ENCODE data around the gene LRMDA.
A peak's percentile ranks its signal among the peaks of the same experiment; 100 is the strongest.

Gene LRMDA

DNA sequence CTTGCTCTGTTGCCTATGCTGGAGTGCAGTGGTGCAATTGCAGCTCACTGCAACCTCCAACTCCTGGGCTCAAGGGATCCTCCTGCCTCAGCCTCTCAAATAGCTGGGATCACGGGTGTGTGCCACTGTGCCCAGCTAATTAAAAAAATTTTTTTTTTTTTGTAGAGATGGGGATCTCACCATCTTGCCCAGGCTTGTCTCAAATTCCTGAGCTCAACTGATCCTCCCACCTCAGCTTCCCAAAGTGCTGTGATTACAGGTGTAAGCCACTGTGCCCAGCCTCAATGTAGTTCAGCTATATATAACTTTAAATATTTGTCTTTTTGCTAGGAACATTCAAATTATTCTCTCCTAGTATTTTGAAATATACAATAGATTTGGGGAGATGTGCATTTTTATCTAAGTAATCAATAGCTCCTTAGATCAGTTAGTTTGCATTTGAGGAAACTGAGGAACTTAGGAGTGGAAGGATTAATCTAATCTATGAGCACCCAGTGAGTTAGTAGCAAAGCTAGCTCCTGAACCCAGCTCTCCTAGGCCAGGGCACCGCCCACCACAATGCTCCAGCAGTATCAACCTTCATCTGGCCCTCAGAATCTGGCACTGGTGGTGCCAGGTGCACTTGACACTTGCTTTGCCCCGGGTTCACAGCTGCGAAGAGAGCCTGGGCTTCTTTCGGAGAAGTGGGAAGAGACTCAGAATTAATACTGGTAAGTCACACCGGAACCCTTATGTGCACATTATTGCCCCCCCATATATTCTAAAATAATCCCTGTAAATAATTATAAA is 5.9 kb upstream of the LRMDA start:
- DNase-seq: no peak

DNA sequence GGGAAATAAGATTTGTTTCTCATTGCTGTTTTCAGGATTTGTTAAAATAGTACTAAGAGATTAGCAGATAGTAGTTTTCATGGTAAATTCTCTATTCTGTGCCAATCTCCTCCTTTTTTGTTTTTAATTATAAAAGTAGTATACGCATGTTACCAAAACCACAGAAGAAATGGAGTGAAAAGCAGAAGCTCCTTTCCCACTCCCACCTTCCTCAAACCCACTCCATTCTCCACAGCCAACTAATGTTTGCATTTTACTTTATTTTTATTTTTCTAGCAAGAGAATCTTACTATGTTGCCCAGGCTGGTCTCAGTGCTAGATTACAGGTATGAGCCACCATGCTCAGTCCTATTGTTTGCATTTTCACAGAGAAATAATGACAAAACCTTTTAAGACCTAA is 4.5 kb upstream of the LRMDA start:
- no peak for DNase-seq

DNA sequence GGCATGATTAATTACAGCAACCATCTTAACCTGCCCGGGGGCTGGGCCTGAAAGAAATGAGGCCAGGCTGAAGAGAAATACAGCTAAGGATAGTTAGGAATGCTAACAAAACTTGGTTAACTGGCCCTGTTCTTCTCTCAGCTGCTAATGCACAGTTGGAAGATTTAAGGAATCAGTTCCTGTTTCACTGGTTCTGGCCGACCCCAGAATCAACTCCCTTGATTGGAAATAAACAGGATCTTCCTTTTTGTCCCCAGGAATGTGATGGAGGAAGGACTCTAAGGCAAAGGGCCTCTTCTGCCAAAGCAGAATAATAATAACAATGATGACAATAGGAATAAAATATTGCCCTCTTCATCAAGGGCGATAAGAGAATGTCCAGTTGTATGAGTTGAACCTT is 3.5 kb upstream of the LRMDA start:
- DNase-seq: no peak

DNA sequence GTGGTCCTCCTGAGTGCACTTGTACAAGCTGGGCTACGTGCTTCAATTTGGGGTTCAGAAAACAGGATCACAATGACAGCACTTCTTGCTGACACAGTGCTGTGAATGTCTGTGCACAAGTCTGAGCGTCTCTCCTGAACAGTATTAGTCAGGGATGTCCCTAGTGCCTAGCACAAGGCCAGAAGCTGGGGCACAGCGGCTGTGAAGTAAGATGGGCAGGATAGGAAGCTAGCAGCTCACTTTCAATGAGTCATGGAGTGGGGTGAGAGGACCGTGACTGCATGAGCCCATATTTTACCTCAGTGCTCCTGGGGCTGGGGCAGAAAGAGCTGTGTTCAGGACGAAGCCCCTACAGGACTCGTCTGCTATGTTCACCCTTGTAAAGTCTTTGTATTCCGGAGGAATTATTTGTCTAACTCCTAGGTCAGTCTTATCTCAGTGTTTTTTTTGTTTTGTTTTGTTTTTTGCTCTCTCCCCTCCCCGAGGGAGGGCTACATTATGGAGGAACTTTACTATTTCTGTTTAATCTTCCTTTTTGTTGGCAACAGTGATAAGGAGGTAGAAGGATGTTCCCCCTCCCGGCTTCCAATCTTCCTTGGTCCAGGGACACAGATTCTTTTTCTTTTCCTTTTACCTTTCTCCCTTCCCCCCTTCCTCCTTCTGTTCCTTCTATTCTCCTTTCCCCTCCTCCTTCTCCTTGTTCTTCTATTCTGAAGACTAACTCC is 2.8 kb upstream of the LRMDA start:
- DNase-seq: no peak

DNA sequence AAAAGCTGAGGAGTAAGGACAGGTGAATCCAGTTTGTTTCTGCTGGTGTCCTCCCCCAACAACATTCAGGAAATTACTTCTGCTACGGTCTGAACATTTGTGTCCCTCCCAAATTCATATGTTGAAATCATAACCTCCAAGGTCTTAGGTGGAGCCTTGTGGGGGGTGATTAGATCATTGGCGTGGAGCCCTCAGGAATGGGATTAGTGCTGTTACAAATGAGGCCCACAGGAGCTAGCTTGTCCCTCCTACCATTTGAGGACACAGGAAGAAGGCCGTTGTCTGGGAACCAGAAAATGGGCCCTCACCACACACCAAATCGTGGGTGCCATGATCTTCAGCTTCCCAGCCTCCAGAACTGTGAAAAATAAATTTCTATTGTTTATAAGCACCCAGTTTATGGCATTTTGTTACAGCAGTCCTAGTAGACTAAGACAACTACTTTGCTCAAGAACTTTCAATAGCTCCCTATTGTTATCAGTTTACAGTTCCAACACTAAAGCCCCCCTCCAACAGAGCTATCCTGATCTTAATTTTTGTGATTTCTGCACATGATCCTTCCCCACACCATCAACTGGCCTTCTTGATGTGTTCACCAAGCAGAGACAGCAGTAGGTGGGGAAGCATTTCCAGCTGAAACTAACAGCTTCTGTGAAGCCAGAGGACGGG is 2.1 kb upstream of the LRMDA start:
- no peak for DNase-seq

DNA sequence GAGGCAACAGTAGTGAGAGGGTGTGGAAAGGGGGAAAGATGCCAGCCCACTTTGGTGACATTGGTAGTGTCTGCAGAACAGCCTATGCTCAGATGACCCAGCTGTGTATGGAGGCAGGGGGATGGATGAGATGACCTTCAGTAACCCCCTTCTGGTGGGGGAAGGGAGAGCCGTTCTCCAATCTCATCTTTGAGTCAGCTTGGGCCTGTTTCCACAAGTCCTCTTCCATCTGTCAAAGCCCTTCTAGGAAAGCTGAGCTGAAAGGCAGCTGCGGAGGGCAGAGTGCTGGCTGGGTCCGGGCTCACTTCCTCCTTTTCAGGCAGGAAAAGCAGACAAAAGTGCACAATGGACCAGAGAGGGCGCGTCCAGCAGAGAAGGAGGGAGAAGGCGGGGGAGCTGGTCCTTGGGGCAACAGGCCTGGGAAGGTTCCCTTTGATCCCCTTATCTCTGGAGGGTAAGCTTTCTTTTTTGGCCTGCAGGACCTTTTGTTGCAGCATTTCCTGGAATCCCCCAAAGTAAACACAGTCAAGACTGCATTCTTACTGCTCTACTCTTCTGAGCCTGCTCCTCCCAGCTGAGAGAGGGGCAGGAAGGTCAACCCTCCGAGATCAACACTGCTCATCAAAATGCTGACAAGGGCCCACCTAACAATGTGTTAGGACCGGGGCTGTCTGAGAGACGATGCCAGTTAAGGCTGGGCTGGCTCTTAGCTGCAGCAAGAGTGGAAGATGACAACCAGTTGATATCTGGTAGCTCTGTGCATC is 1.2 kb upstream of the LRMDA start:
- peak; percentile 78 for DNase-seq

DNA sequence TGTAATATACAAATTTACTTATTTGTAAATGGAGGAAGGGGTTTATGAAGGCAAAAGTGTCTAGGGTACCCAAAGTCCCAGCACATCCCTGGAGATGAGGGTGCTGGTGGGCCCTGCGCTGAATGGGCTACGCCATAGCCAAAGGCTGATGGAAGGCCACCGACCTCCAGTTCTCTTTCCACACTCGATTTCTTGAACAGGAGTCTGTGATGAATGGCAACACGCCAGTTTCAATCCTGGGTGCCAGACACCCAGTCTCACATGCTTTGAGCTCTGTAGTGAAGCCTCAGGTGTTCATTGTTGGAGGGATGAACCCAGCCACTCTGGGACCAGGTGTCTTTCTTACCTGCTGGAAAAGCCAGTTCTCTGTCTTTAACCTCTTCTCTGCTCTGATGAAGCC is 752 bp downstream of the LRMDA start:
- DNase-seq: peak; percentile 40

DNA sequence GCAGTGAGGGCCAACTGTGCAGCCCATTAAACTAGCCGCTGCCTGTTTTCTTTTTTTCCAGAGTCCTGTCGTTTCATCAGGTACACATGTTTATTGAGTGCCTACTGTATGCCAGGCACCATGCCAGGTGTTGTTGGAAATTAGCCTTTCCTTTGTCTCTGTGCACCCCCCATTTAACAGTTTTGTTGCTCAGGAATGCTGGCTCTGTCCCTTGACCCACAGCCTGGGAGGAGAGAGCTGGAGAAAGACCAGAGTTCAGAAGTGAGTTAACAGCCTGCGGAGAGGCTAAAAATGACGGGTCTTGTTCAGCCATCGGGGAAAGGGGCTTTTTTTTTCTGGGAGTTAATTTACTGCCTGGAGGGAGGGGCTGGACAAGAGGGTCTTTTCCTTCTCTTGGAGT is 1.3 kb downstream of the LRMDA start:
- DNase-seq: no peak

DNA sequence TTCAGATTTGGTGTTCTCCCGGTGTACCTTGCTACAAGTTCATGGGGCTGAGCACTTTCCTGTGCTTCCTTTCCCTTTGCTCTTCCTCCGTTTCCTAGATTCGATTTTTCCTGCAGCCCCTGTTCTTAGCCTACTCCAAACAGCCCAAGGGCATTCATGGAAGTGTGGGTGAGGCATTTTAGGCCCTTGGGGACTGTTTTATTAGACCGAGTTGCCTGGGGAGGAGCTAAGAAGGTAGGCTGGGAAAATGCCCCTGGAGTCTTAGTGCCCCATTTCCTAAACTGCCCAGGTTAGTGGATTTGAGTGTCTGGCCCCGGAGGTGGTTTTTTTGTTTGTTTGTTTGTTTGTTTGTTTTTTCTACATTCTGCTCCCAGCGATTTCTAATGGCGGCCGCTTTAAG is 1.8 kb downstream of the LRMDA start:
- DNase-seq: no peak

DNA sequence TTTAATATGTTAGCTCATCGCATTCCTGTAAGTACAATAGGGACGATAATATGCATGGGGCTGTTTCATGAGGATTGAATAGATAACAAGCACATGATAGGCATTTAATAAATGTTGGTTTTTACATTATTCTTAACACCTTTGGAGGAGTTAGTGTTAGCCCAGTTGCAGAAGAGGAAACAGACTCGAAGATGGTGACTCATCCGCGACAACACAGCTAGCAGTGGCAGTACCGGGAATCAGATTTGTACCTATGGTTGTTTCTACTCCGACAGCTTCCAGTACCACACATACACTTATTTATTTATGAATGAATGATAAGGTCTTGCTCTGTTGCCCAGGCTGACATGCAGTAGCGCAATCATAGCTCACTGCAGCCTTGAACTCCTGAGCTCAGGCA is 2.9 kb downstream of the LRMDA start:
- DNase-seq: no peak

DNA sequence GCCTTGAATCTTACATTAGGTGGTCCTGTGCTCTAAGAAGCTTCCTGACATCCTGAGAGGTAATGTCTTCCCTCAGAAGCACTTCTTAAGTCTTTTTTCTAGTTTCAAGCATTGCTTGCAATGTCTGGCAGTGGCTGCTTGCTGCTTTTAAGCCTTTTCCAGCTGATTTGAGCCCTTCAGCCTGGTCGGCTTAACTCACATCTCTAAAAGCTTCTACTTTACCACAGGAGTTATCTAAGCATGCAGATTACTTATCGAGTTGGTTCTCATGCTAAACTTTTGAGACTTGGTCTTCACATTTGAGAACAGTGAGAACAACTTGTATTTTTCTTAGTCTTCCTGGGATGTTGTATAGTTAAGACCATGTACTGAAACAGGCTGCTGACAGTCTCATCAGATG is 3.9 kb downstream of the LRMDA start:
- no peak for DNase-seq

DNA sequence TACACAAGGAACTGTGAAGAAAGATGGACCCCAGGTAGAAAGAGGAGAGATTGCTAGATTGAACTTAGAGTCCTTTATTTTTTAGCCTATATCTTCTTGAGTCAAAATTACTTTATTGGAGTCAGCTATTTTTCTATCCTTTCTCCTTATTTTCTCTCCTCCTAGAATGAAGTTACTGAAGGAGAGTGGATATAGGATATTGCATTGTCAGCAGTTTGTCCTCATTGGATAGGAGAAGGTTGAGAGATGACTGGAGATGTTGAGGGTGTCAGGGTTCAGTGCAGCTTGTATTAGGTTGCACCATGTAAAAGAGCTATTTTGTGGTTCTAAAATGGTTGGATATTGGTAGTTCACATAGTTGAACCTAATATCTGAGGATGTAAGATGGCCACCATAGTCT is 5.5 kb downstream of the LRMDA start:
- DNase-seq: no peak

DNA sequence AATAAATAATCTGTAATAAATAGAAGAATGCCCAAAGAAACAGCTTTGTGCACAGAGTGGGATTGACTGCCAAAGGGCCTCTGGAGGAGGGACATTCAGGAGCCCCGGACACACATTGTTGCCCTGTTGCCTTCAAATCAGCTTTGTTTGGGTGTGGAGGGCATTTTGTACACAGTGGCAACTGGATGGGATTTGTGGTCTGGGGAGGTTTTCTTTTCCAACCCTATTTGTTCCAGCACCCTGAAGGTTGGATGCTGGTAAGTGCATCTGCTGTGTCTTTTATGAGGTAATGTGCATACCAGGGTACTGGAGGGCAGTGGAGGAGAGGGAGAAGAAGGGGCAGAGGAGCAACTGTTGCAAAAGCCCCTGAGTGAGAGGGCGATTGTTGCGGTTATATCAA is 6.3 kb downstream of the LRMDA start:
- no peak for DNase-seq

DNA sequence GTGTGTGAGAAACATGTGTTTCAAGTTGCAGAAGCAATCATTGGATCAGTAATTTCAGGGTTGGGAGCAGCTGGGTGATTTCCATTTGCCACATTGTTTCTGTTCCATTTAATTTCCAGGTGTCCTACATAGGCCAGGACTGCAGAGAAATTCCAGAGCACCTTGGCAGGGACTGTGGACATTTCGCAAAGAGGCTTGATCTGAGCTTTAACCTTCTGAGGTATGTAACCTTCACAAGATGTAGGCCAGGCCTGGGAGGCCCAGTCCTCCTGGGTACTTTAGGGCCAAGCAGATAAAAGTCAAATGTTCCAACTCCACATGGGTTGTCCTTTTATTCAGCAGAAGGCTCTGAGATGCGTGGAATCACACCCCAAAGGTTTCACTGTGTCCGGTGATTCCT is 6.9 kb downstream of the LRMDA start:
- no peak for DNase-seq

DNA sequence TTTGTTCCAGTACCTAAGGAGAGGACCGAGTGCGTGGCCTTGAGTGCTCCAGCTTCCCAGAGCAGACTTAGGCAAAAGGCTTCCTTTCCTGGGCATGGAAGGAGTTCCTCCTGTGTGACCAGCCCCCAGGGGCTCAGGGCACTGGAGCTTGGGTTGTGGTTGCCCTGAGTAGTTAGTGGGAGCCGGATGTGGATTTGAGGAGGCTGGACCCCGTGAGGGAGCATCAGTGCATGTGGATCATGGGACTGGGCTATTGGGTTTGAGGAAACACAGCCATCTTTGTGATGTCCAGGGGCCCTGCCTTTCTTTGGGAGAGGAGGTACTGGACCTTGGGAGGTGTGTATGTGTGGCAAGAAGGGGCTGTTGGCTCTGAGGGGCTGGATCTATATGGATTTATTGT is 8.4 kb downstream of the LRMDA start:
- DNase-seq: no peak

DNA sequence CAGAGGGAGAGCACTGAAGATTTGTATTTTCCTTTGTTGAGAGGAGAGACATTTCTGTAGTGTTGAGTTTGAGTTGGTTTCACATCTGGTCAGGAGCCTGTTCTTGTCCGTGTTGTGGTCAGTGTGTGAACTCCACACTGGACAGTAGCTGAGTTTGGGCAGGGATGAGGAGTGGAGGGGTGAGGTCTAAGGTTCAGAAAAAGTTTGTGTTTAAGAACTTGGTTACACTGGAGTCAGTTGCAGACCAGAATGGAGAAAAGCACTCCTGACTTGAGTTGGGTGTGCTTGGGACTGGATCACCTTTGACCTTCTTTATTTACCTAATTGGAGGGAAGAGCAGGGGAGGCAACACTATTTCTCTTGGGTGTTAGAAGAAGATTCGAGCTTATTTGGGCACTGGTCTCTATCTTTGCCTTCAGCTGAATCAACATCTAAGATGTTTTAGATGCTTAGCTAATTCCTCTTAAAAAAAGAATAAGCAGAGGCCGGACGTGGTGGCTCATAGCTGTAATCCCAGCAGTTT is 8.9 kb downstream of the LRMDA start:
- DNase-seq: no peak

DNA sequence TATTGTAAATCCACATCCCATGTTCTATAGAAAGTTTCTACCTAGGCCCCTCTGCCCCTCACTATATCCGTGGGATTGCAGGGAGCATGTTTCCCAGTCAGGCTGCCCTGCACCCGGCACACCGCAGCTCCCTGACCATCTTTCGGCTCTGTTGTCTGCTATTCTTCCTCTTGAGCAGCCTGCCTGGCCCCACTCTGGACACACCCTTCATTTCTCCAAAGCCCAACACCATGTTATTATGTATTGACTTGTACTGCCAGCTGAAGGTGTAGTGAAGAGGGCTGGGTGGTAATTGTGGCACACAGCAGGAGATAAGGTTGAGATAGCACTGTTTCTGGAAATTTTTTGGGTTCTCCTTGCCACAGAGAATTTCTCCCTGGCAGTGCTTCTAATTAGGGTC is 9.8 kb downstream of the LRMDA start:
- DNase-seq: no peak

DNA sequence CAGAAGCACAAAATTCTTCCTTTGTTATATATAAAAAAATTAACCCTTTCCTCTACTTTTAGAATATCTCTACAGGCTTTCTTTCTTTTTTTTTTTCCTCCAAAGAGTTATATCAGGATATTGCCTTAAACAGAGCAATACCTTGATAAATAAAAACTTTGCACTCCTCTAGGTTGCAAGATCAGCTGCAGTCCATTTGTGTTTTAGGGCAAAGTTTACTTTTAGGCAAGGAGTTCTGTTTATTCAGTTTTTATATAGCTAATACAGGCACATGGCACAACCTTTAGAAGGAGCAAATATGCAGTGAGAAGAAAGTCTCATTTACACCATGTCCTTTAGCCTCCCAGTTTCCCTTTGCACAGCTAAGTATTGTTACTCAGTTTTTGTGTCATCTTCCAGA is 10.3 kb downstream of the LRMDA start:
- DNase-seq: no peak

DNA sequence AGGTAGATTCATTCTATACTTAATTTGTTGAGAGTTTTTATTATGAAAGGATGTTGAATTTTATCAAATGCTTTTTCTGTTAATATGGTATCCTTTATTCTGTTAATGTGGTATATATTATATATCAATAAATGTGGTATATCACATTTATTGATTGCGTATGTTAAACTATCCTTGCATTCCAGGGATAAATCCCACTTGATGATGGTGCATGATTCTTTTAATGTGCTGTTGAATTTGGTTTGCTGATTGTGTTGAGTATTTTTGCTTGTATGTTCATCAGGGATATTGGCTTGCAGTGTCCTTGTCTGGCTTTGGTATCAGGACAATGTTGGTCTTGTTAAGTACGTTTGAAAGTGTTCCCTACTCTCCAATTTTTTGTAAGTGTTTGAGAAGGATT is 11.9 kb downstream of the LRMDA start:
- no peak for DNase-seq

DNA sequence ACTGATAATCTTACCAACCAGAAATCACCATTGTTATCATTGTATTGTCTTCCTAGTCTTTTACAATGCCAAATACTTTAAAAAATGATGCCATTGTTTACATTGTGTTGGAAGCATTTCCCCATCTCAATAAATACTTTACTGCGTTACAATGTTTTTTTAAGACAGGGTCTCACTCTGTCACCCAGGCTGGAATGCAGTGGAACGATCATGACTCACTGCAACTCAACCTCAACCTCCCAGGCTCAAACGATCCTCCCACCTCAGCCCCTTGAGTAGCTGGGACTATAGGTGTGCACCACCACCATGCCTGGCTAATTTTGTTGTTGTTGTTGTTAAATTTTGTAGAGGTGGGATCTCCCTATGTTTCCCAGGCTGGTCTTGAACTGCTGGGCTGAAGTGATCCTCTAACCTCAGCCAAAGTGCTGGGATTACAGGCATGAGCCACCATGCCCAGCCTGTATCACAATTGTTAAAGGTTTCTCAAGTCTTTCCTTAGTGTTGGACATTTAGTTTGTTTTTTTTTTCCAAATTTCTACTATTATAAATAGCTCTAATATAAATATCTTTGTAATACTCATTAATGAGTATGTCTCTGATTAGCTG is 13.5 kb downstream of the LRMDA start:
- DNase-seq: no peak

DNA sequence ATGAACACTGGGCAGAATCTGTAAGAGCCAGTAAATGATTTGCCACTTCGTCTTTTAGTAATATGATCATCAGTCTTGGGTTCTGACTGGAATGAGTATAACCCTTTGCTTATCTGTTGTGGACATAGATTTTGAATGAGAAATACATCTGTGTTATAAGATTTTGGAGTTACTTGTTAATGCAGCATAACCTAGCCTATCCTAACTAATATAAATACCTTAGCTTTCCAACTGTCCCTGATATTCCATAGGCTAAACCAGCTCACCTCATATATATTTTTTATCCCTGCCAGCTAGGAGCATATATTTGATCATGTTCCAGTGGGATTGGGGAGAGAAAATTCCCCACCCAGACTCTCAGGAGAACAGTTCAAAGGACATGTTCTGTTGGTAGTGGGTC is 15.1 kb downstream of the LRMDA start:
- no peak for DNase-seq

DNA sequence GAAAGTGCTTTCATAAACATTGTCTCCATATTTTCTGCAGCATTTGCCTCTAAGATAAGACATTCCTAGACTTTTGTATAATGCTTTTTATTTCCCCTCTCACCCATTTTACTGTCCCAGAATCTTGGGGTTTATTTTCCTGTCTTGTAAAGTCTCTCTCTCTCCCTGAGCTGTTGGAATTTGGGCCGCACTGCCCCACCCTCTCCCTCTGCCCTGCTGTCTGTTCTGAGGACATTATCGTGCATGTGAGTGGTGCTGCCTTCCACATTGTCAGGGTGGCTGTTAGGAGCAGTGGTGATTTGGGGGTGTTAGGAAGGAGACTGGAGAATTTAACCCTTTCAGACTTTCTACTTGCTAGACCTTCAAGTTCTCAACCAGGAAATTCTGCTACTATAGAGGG is 16.7 kb downstream of the LRMDA start:
- no peak for DNase-seq

Measured in DMS153 (cell line).